BLaER1 treated with 17β-estradiol and CSF1 and Interleukin-3, amounts not matched to agents 10 nM and 100 nM (cell line): ENCODE results near the gene SELENOK.

Source experiments
- H3K27ac ChIP-seq, 11 experiments: shearing (Covaris generic); formaldehyde crosslinking; 2 replicates each; pipeline ENCODE4 v1.8.1; 2022
- H3K27me3 ChIP-seq, 11 experiments: shearing (Covaris generic); formaldehyde crosslinking; 2 replicates each; pipeline ENCODE4 v1.8.1; 2022
- H3K36me3 ChIP-seq, 11 experiments: shearing (Covaris generic); formaldehyde crosslinking; 2 replicates each; pipeline ENCODE4 v1.8.1; 2022
- H3K4me1 ChIP-seq, 10 experiments: shearing (Covaris generic); formaldehyde crosslinking; 2 replicates each; pipeline ENCODE4 v1.8.1; 2022
- H3K4me2 ChIP-seq, 11 experiments: shearing (Covaris generic); formaldehyde crosslinking; 2 replicates each; pipeline ENCODE4 v1.8.1; 2022
- H3K4me3 ChIP-seq, 10 experiments: shearing (Covaris generic); formaldehyde crosslinking; 2 replicates each; pipeline ENCODE4 v1.8.1; 2022
- H3K9ac ChIP-seq, 11 experiments: shearing (Covaris generic); formaldehyde crosslinking; 2 replicates each; pipeline ENCODE4 v1.8.1; 2022
- H3K9me3 ChIP-seq, 11 experiments: shearing (Covaris generic); formaldehyde crosslinking; replicated peaks in 1 of 11; 2 replicates each; pipeline ENCODE4 v1.8.1; 2022
- H4K20me1 ChIP-seq, 11 experiments: shearing (Covaris generic); formaldehyde crosslinking; 2 replicates each; pipeline ENCODE4 v1.8.1; 2022
- Cebpa-rat ChIP-seq, 11 experiments: shearing (Covaris generic); IDR thresholded peaks; 2 replicates each; pipeline ENCODE4 v1.8.1; 2022

SELENOK gene

DNA sequence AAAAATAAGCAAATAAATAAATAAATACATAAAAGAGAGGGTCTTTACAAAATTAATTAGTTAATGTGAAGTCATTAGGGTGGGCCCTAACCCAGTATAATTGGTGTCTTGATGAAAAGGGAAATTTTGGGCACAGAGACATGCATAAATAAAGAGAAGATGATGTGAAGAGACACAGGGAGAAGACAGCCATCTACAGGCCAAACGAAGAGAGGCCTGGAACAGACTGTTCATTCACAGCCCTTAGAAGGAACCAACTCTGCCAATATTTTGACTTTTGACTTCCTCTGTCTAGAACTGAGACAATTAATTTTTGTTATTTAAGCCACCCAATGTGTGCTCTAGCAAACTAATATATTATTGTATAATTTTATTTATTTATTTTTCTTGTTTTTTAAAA lies 29.6 kb upstream of the SELENOK start:
- no peak overlapping the region for H3K9ac ChIP-seq
- no peak overlapping the region for H3K4me3 ChIP-seq
- H3K4me1 ChIP-seq = no peaks in the 10 kb centered on the region

DNA sequence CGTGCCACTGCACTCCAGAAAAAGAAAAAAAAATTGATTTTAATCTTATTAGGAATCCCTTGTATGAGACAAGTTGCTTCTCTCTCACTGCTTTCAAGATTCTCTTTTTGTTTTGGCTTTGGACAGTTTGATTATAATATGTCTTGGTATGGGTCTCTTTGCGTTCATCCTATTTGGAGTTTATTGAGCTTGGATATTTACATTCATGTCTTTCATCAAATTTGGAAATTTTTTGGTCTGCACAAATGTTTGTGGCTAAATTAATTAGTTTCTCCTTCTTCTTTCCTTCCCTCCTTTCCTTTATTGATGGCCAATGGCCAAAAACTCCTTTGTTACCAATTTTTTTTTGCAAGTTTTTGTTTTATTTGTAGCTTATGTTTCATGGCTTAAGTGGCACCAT lies 28.1 kb upstream of the SELENOK start:
- Histone ChIP-seq H3K9ac (no peak overlapping the region), H4K20me1 (no peaks in the 10 kb centered on the region)
- no peak for TF ChIP-seq Cebpa-rat (IDR thresholded peaks at IDR 0.05)

More for the DNA sequence above, 29.6 kb upstream of the SELENOK start:
- TF ChIP-seq Cebpa-rat (IDR thresholded peaks at IDR 0.05) = no peak
- Histone ChIP-seq H3K27me3 (no peaks in the 10 kb centered on the region), H4K20me1 (no peaks in the 10 kb centered on the region), H3K27ac (no peak overlapping the region), H3K9me3 (peaks cover 0 to 8% (median 0%) of the 10 kb centered on the region in 11 experiments; a peak in 1 of 22 replicates), H3K4me2 (no peak overlapping the region), H3K36me3 (no peaks in the 10 kb centered on the region)

DNA sequence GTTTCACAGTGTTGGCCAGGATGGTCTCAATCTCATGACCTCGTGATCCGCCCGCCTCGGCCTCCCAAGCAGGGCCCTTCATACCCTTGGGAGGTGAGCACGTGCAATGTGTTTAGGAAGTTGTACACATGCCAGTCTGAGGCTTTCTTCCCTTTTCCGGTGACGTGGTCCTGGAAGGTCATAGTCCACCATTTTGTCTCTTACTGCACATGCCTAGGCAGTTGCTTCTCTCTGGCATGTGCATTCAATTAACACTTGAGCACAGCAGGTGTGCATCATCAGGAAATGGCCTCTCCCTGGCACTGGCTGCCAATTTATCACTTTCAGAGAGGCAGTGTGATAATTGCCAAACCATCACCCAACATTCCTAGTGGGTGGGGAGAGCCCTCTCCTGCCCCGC lies 21.7 kb upstream of the SELENOK start:
- H3K9ac ChIP-seq = no peak overlapping the region
- no peak for TF ChIP-seq Cebpa-rat (IDR thresholded peaks at IDR 0.05)
- no peak overlapping the region for H3K27ac ChIP-seq
- no peaks in the 10 kb centered on the region for H4K20me1 ChIP-seq
- H3K36me3 ChIP-seq = no peaks in the 10 kb centered on the region
- H3K27me3 ChIP-seq = no peaks in the 10 kb centered on the region
- no peak overlapping the region for H3K4me3 ChIP-seq
- no peaks in the 10 kb centered on the region for H3K9me3 ChIP-seq
- no peak overlapping the region for H3K4me2 ChIP-seq
- no peaks in the 10 kb centered on the region for H3K4me1 ChIP-seq

More for the DNA sequence above, 28.1 kb upstream of the SELENOK start:
- H3K27ac ChIP-seq = no peak overlapping the region
- H3K4me3 ChIP-seq = no peak overlapping the region
- H3K27me3 ChIP-seq = no peaks in the 10 kb centered on the region
- no peaks in the 10 kb centered on the region for H3K4me1 ChIP-seq
- H3K4me2 ChIP-seq = no peak overlapping the region
- peaks cover 0 to 8% (median 0%) of the 10 kb centered on the region in 11 experiments; a peak in 1 of 22 replicates for H3K9me3 ChIP-seq
- H3K36me3 ChIP-seq = no peaks in the 10 kb centered on the region

DNA sequence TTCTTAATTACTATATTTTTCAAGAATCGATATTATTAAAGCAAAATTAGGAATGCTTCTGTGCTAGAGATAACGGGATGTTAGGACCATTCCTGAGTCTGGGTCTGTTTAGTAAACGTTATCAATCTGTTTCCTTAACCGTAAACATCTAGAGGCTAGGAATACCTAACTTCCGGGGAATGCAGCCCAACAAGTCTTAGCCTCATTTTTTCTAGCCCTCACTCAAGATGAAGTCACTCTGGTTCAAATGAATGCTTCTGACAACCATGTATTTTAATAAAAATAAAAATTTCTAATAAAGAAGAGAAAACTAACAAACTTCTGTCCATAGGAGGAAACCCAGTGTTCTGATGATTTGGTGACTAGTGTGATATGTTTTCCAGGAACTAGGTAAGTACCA lies 11.1 kb upstream of the SELENOK start:
- no peak overlapping the region for H3K27ac ChIP-seq
- no peaks in the 10 kb centered on the region for H4K20me1 ChIP-seq
- no peak overlapping the region for H3K4me2 ChIP-seq
- H3K36me3 ChIP-seq = no peaks in the 10 kb centered on the region
- H3K9ac ChIP-seq = no peak overlapping the region
- peaks cover 0 to 12% (median 4%) of the 10 kb centered on the region in 11 experiments; a peak in 5 of 22 replicates for H3K9me3 ChIP-seq
- no peak overlapping the region for H3K4me3 ChIP-seq
- TF ChIP-seq Cebpa-rat (IDR thresholded peaks at IDR 0.05) = no peak
- H3K27me3 ChIP-seq = no peaks in the 10 kb centered on the region
- no peaks in the 10 kb centered on the region for H3K4me1 ChIP-seq

DNA sequence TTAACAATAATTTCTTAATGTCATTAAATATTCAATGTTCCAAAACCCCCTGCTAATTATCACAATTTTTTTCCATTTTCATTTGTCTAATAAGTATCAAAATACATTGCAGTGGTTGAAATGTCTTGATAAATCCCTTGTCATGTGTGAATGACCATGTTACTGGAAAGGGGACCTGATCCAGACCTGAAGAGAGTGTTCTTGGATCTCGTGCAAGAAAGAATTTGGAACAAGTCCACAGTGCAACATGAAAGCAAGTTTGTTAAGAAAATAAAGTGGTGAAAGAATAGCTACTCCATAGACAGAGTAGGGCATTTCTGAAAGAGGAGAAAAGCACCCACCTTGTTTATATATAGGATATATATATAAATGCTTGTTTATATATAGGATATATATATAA lies 10.4 kb upstream of the SELENOK start:
- no peak for TF ChIP-seq Cebpa-rat (IDR thresholded peaks at IDR 0.05)
- no peaks in the 10 kb centered on the region for H3K4me1 ChIP-seq
- H3K36me3 ChIP-seq = no peaks in the 10 kb centered on the region
- no peak overlapping the region for H3K4me2 ChIP-seq
- H4K20me1 ChIP-seq = no peaks in the 10 kb centered on the region
- H3K4me3 ChIP-seq = no peak overlapping the region
- no peaks in the 10 kb centered on the region for H3K27me3 ChIP-seq
- peaks cover 0 to 12% (median 4%) of the 10 kb centered on the region in 11 experiments; a peak in 5 of 22 replicates for H3K9me3 ChIP-seq
- no peak overlapping the region for H3K9ac ChIP-seq
- no peak overlapping the region for H3K27ac ChIP-seq

DNA sequence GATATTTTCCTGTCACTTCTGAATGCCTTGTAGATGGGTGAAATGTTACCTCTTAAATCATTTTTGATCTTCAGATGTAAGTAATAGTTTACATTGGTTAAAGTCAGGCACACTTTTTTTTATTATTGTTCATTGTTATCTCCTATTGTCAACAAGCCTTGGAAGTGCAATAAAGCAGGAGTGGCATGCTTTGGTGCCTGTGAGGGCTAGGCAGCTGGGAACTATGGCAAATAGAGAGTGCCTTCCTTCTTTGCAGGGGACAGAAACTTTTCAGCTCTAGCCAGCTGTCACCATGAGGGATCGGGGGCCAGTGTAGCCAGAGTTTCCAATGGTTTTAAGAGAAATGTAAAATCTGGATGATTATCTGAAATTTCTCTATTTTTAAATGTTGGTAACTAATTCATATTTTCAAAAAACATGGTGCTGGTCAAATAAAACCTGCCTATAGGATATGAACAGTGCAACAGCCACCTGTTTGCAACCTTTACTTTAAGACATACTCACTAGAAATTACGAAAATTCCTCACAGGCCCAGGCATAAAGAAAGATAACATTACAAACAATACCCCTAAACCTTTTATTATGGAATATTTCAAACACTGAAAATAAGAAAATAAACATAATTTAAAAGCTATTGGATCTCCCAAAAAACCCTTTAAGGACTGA lies 9.1 kb upstream of the SELENOK start:
- Histone ChIP-seq H4K20me1 (no peaks in the 10 kb centered on the region), H3K9ac (no peak overlapping the region), H3K9me3 (peaks cover 0 to 5% (median 0%) of the 10 kb centered on the region in 11 experiments; a peak in 3 of 22 replicates), H3K27me3 (no peaks in the 10 kb centered on the region), H3K4me2 (no peak overlapping the region), H3K4me1 (no peaks in the 10 kb centered on the region), H3K4me3 (no peak overlapping the region), H3K36me3 (no peaks in the 10 kb centered on the region), H3K27ac (no peak overlapping the region)
- TF ChIP-seq Cebpa-rat (IDR thresholded peaks at IDR 0.05) = no peak

DNA sequence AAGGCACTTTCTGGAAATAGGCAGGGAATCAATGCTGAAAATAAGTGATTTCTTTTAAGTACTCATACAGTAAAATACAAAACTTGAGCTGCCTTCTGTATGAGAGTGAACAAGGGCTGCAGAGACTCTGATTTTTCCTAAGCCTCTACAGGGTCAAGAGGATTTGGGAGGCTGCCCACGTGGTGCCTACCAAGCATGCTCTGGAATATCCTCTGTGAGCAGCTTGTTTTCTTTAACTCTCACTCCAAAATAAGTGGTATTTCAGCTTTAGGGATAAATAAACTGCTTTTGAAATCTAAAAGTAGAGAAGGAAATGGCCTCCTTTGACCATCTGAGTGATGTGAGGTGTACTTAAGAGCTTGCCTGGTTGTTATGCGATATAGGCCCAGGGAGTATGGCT lies 8.1 kb upstream of the SELENOK start:
- Histone ChIP-seq H3K9ac (no peak overlapping the region), H3K4me1 (no peaks in the 10 kb centered on the region), H3K36me3 (no peaks in the 10 kb centered on the region), H3K27ac (no peak overlapping the region), H3K9me3 (no peaks in the 10 kb centered on the region), H3K4me3 (no peak overlapping the region), H3K4me2 (no peak overlapping the region), H3K27me3 (no peaks in the 10 kb centered on the region), H4K20me1 (no peaks in the 10 kb centered on the region)
- TF ChIP-seq Cebpa-rat (IDR thresholded peaks at IDR 0.05) = no peak

DNA sequence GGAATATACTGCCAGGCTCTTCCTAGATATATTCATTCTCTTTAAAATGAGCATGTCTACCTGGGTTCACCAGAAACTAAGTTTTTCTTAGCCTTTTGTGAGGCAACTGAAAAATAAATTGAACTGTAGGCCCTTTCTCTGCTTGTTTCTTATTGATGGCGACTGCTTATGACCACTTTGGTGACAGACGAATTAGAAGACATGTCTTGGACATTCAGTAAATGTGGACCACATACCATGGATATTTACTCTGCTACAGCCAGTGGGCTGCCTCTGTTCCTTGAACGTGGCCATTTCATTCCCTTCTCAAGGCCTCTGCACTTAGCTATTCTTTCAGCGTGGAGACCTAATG lies 603 bp upstream of the SELENOK start:
- peaks cover 5 to 41% (median 20%) of the 10 kb centered on the region in 11 experiments; a peak in 12 of 22 replicates for H4K20me1 ChIP-seq
- peak overlapping the region; percentile 38 to 92 (median 69); a peak in 21 of 22 replicates for H3K9ac ChIP-seq
- peaks cover 21 to 41% (median 35%) of the 10 kb centered on the region in 10 experiments for H3K4me1 ChIP-seq
- peaks cover 0 to 23% (median 12%) of the 10 kb centered on the region in 11 experiments; a peak in 17 of 22 replicates for H3K36me3 ChIP-seq
- H3K27me3 ChIP-seq = no peaks in the 10 kb centered on the region
- TF ChIP-seq Cebpa-rat (IDR thresholded peaks at IDR 0.05) = no peak
- H3K4me3 ChIP-seq = peak overlapping the region; percentile 57 to 97 (median 88)
- H3K9me3 ChIP-seq = peaks cover 0 to 6% (median 0%) of the 10 kb centered on the region in 11 experiments; a peak in 2 of 22 replicates
- H3K4me2 ChIP-seq = peak overlapping the region; percentile 67 to 87 (median 77)
- peak overlapping the region; percentile 72 to 95 (median 82) for H3K27ac ChIP-seq

DNA sequence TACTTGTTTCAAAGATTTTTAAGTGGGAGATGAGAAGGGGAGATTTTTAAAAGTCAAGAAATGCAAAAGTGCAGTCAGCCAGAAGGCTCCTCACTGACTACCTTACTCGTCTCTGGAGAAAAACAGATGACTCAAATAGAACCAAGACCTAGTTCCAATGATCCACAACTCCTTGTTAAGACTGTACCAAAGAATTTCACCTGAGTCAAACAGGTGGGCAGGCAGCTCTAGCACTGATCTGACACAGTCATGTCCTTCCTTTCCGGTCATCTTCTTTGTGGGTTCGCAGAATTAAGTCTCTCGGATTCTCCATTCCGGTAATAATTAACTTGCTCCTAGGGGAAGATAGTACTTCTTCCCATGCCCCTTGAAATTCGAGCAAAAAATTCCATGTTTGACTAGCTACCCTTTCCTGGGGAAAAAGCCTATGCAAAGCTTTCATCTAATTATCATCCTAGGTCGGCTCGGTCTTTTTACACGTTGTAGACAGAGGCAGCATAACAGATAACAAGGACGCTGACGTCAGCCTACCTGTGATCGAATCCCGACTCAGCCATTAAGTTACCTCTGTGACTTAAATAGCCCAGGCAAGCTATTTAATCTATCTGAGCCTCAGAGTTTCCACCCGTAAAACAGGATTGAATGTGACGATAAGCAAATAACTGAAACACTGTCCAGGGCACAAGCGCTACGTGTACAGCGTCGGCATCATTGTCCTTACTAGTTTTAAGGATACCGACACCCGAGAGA lies 758 bp downstream of the SELENOK start:
- Histone ChIP-seq H3K4me1 (peaks cover 21 to 48% (median 39%) of the 10 kb centered on the region in 10 experiments), H3K27me3 (no peaks in the 10 kb centered on the region), H3K9ac (peak overlapping the region; percentile 80 to 97 (median 90)), H3K27ac (peak overlapping the region; percentile 75 to 95 (median 86)), H3K36me3 (peaks cover 11 to 36% (median 25%) of the 10 kb centered on the region in 11 experiments; a peak in 21 of 22 replicates), H3K4me2 (peak overlapping the region; percentile 90 to 97 (median 94)), H4K20me1 (peaks cover 5 to 45% (median 20%) of the 10 kb centered on the region in 11 experiments; a peak in 13 of 22 replicates), H3K9me3 (peaks cover 0 to 6% (median 0%) of the 10 kb centered on the region in 11 experiments; a peak in 2 of 22 replicates), H3K4me3 (peak overlapping the region; percentile 83 to 97 (median 90))
- TF ChIP-seq Cebpa-rat (IDR thresholded peaks at IDR 0.05) = no peak
